AG20443 (cell line): ENCODE data around the gene MMEL1.

Experiments
- DNase-seq: peaks from one replicate; pipeline ENCODE4 v3.0.0; 2012; ENCODE audit warnings: low spot score, mixed read lengths

MMEL1 gene

GRCh38 chr1:2642560-2643413, 10.0 kb upstream of the MMEL1 start:
- peak; percentile 100 for DNase-seq

- DNase-seq: no peak
Observed at GRCh38 chr1:2642131-2642559, 9.3 kb upstream of the MMEL1 start.

GRCh38 chr1:2641381-2642130, 8.7 kb upstream of the MMEL1 start:
- no peak for DNase-seq

GRCh38 chr1:2640626-2641025, 7.8 kb upstream of the MMEL1 start:
- no peak for DNase-seq

- no peak for DNase-seq
Observed at GRCh38 chr1:2639607-2640521, 7.0 kb upstream of the MMEL1 start.

- no peak for DNase-seq
Observed at GRCh38 chr1:2639203-2639602, 6.4 kb upstream of the MMEL1 start.

- no peak for DNase-seq
Observed at GRCh38 chr1:2638466-2639115, 5.8 kb upstream of the MMEL1 start.

- no peak for DNase-seq
Observed at GRCh38 chr1:2637442-2638145, 4.8 kb upstream of the MMEL1 start.

- DNase-seq: no peak
Observed at GRCh38 chr1:2636733-2637132, 3.9 kb upstream of the MMEL1 start.

GRCh38 chr1:2635361-2636010, 2.7 kb upstream of the MMEL1 start:
- DNase-seq: no peak

GRCh38 chr1:2633936-2634491, 1.2 kb upstream of the MMEL1 start:
- no peak for DNase-seq

GRCh38 chr1:2633366-2633935, 635 bp upstream of the MMEL1 start:
- no peak for DNase-seq

GRCh38 chr1:2632051-2632430, 775 bp downstream of the MMEL1 start:
- no peak for DNase-seq

GRCh38 chr1:2631136-2632050, 1.4 kb downstream of the MMEL1 start:
- peak; percentile 7 for DNase-seq

GRCh38 chr1:2630498-2631135, 2.2 kb downstream of the MMEL1 start:
- DNase-seq: no peak

GRCh38 chr1:2629627-2630497, 3.0 kb downstream of the MMEL1 start:
- no peak for DNase-seq

- no peak for DNase-seq
Observed at GRCh38 chr1:2628933-2629626, 3.7 kb downstream of the MMEL1 start.
